Left ventricle myocardium superior (tissue), 1 donor: ENCODE measurements around the gene RPL13A. TPM values are rescaled to one million over a fixed set of nuclear protein-coding genes. Genes with fewer than 3 reads are reported as not detected.

Source experiments
- ATAC-seq: fragments of 200-7000 bp; cut with Tn5 transposase; one replicate; pipeline ENCODE4 v1.9.1; 2020; ENCODE audit warnings: mild to moderate bottlenecking, moderate library complexity
- DNase-seq: peaks from one replicate; pipeline ENCODE4 v3.0.0-alpha.2; 2020
- intact Hi-C: fragments of 100-400 bp; cut with micrococcal nuclease; formaldehyde crosslinking; loops from one replicate; pipeline ENCODE4 v1.11.0; 2022
- total RNA-seq: library from RNA; stranded (reverse); fragmentation: NEBNext Ultra II Directional; extraction: Animal tissue kit (Norgen Biotek cat#: 25700); gene quantifications from one replicate; pipeline ENCODE4 v1.2.1, GENCODE V29; 2021
- donor health status: DM: no; HTN: yes; CAD: no; lungs with severe emphysema.

The RPL13A gene
- total RNA-seq, 1 donor from 2014 or later = 1,289 TPM

DNA sequence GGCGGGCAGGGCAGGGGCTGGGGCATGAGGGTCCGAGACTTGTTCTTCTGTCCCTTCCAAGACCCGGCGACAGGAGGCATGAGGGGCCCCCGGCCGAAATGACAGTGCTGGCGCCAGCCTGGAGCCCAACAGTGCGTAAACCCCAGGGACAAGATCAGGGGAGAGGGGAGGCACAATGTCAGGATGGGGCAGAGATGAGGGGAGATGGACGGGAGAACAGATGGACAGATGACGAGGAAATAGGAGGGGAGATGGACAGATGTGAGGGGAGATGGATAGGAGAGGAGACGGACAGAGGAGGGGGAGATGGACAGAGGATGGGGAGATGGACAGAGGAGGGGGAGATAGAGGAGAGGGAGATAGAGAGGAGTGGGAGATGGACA, 12.9 kb upstream of the RPL13A start:
- ATAC-seq (peak; percentile 1), DNase-seq (no peak)
- intact Hi-C loops = no loop called here

DNA sequence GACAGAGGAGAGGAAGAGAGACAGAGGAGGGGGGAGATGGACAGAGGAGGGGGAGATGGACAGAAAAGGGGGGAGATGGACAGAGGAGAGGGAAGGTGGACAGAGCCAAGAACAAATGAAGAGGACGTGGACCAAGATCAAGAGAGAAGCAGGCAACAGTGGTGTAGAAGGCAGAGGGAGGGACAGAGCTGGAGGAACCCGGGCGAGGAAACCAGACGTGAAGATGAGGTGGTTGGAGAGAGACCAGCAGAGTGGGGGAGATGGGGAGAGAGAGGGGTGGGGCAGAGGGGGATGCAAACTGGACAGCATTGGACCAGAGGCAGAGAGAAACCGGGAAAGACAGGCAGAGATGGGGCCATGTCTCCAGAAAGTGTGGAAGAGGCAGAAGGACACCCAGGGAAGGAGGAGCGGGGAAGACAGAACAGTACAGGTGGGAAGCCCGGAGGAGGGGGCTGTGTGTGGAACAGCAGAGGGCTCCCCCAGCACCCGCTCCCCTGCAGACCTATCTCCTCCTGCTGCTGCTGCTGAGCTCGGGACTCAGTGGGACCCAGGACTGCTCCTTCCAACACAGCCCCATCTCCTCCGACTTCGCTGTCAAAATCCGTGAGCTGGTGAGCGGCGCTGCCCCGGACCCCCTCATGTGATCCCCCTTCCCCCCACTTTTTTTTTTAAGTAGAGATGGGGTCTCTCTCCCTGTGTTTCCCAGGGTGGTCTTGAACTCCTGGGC, 12.1 kb upstream of the RPL13A start:
- no peak for ATAC-seq
- intact Hi-C loops = no loop called here
- no peak for DNase-seq

DNA sequence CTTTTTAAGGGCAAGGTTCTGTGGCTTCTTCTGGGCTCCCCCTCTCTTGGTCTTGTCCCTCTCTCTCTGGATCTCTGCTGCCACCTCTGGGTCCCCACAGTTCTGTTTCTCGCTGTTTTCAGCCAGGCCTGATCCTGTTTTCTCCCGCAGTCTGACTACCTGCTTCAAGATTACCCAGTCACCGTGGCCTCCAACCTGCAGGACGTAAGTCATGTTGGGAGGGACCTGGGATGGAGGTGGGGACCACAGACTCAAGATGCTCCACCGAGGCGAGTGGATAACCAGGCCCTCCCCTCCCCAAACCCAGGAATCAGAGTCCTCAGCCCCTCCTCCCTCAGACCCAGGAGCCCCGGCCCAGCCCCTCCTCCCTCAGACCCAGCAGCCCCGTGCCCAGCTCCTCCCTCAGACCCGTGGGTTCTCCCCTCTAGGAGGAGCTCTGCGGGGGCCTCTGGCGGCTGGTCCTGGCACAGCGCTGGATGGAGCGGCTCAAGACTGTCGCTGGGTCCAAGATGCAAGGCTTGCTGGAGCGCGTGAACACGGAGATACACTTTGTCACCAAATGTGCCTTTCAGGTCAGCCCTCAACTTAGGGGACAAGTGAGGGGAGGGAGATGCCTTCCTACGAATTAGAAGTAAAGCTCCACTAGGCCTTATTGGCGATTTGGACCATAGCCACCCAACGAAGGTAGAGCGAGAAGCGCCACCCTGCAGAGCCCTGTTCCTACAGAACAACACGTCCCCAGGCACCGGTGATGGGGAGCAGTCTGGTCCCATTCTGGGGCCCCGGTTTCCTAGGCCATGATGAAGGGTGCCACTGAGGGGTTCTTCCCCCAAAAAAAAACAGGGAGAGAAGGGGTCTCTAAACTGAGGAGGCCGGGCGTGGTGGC, 11.2 kb upstream of the RPL13A start:
- peak; percentile 65 for DNase-seq
- intact Hi-C loops = no loop called here
- ATAC-seq = peak; percentile 28

GRCh38 chr19:49479975-49480628, 7.3 kb upstream of the RPL13A start:
- no peak for DNase-seq
- ATAC-seq = no peak
- intact Hi-C loops = no loop called here

DNA sequence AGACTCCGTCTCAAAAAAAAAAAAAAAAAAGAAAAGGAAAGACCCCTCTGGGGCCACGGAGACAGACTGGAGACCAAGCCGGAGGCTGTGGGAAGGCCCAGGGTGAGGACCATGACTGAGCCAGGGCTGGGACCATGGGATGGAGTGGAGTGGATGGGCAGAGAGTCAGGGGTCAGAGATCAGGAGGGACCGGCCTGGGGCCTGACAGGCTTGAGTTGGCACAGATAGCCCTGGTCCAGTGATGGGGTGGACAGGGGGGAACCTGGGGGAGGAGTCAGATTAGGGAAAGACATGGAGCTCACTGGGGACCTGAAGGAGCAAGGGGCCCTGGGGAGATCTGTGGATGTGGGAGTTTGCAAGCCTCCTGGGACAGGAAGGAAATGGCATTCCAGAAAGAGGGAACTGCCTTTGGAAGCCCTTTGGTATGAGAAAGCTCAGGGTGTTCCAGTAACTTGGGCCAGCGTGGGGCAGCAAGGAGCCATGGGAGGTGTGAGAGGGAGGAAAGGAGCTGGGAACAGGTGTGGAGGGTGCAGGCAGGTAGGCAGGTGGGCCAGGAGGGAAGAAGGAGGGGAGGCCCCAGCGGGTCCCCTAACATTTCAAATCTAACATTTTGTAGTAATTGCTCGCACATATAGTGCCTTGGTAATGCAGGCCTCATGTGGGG, 6.3 kb upstream of the RPL13A start:
- ATAC-seq = no peak
- no peak for DNase-seq
- intact Hi-C loops = no loop called here

DNA sequence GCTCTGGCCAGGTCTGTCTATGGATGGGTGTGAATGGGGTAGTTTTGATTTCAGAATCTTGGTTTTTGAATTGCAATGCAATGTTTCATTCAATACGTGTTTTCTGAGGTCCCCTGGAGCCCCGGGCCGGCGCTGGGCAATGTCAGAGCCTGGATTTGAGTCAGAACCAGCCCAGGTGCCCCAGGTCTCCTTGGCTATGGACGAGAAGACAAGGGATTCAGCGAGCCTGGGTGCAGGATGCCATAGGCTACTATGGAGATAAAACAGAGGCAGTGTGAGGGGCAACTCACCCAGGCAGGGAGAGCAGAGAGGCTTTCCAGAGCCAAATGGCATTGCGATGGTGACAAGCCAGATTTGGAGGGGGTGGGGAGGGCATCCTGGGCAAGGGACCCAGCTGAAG, 1.2 kb upstream of the RPL13A start:
- intact Hi-C loops = no loop called here
- ATAC-seq (no peak), DNase-seq (no peak)

DNA sequence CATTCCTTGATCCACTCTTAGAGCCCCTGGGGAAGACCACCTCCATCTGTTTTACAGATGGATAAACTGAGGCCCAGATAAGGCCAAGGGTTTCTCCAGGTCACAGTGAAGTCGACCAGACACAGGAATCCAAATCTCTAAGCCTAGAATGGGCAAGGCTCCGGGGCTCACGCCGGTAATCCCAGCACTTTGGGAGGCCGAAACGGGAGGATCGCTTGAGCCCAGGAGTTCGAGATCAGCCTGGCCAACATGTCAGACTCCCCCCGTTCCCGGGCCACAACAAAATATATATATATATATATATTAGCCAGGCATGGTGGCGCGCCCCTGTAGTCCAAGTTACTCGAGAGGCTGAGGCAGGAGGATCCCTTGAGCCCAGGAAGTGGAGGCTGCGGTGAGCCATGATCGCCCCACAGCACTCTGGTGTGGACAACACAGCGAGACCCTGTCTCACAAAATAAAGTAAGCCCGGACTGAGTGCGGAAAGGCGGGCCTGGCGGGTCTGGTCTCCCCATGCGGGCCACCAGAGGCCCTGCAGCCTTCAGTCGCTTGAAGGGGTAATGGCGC, 615 bp upstream of the RPL13A start:
- intact Hi-C loops = no loop called here
- ATAC-seq (no peak), DNase-seq (no peak)

- no peak for ATAC-seq
- no peak for DNase-seq
- intact Hi-C loops = no loop called here
Observed at GRCh38 chr19:49488046-49488862, 846 bp downstream of the RPL13A start.

- intact Hi-C loops = no loop called here
- DNase-seq = no peak
- no peak for ATAC-seq
Observed at GRCh38 chr19:49488863-49489537, 1.6 kb downstream of the RPL13A start.

DNA sequence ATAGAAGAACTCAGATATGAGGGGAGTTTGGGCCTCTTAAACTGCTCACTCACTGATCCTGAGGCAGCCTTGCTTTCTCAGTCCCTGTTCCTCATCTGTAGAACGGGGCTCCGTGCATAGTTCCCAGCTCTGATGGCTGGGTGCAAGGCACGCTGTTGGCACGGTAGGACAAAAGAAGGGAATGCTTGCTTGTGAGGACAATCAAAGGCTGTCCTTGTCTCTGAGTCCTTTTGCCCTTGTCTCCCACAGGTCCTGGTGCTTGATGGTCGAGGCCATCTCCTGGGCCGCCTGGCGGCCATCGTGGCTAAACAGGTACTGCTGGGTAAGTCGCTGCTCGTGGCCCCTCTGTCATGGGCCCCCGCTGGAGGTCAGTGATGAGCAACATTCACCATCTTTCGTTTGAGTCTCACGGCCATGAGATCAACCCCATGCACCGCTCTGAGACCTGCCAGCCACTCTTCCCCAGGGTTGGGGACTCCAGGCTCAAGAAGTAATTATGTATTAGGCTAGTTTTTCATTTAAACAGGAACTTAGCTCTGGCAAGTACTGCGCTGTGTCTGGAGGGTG, 2.3 kb downstream of the RPL13A start:
- intact Hi-C loops = no loop called here
- DNase-seq (no peak), ATAC-seq (no peak)

- intact Hi-C loops = no loop called here
- ATAC-seq (no peak), DNase-seq (no peak)
Observed at GRCh38 chr19:49490287-49491029, 3.0 kb downstream of the RPL13A start.

GRCh38 chr19:49491030-49491803, 3.8 kb downstream of the RPL13A start:
- no peak for DNase-seq
- ATAC-seq = no peak
- intact Hi-C loops = no loop called here

DNA sequence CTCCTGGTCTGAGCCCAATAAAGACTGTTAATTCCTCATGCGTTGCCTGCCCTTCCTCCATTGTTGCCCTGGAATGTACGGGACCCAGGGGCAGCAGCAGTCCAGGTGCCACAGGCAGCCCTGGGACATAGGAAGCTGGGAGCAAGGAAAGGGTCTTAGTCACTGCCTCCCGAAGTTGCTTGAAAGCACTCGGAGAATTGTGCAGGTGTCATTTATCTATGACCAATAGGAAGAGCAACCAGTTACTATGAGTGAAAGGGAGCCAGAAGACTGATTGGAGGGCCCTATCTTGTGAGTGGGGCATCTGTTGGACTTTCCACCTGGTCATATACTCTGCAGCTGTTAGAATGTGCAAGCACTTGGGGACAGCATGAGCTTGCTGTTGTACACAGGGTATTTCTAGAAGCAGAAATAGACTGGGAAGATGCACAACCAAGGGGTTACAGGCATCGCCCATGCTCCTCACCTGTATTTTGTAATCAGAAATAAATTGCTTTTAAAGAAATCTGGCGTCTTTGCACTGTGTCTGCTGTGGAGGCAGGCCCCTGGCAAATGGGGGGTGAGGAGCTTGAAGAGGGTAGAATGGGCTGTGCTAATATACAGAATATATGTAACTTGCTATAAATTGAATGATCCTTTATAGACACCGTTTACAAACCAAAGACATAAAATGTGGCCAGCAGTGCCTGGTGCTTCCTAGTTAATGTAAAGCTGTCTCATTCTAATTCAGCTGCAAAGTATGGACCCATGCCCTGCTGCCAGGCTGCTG, 4.6 kb downstream of the RPL13A start:
- no peak for DNase-seq
- intact Hi-C loops = no loop called here
- no peak for ATAC-seq

- intact Hi-C loops = no loop called here
- ATAC-seq (no peak), DNase-seq (no peak)
Observed at GRCh38 chr19:49492573-49493405, 5.4 kb downstream of the RPL13A start.

DNA sequence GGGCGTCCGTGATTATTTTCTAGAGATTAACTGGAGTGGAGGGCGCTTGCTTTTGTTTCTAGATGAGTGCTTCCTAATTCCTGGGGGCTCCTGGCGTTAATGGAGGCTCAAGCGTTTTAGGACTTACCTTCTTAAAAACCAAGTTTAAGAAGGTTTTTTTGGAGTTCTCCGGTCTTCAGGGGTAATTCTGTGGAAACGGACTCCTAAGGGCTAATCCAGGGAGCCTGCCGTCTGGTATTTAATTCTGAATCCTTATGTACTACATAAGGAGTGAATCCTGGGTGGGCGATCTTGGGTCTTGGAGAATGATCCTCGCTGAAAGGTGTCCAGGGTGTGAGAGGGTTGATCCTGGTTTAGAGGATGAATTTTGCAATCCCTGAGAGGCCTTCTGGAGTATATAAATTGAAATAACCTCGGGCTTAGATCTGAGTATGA, 9.2 kb downstream of the RPL13A start:
- ATAC-seq (no peak), DNase-seq (no peak)
- intact Hi-C loops = loop anchor here (2.0 kb wide), 1 partner anchor 74 kb away; no protein-coding TSS in a partner anchor
